IMR-90 (cell line): ENCODE data around the gene ZDHHC11B. TPM values are rescaled to one million over a fixed set of nuclear protein-coding genes. Genes with fewer than 3 reads are reported as not detected.

Source experiments
- ATAC-seq: fragments of 200-7000 bp; cut with Tn5 transposase; 2 replicates; pipeline ENCODE4 v1.9.1; 2020; ENCODE audit warnings: low read depth, mild to moderate bottlenecking, moderate library complexity
- BruUV-seq: library from RNA; stranded (reverse); fragments of 400-500 nt; replicated peaks from 2 replicates; lab custom pipeline; 2021; lab: Mats Ljungman, UMichigan
- CTCF ChIA-PET: fragments of 300-600 bp; formaldehyde crosslinking; extraction: SDS; loops from one replicate; lab custom pipeline; 2021; ENCODE audit warnings: antibody characterized with exemption; lab: Yijun Ruan, JAX
- POLR2A ChIA-PET: fragments of 300-600 bp; sonication (Branson Sonifier 250); formaldehyde crosslinking; loops from one replicate; lab custom pipeline; 2022; ENCODE audit warnings: antibody characterized with exemption; ENCODE audit not compliant: unreplicated experiment; lab: Charles Lee
- DNase-seq: peaks from one replicate; pipeline ENCODE4 v3.0.0; 2013
- H2AFZ ChIP-seq: replicated peaks from 2 replicates; pipeline ENCODE3; 2013; ENCODE audit warnings: low read length, mild to moderate bottlenecking; ENCODE audit not compliant: poor library complexity
- H2AK5ac ChIP-seq: 2 replicates; pipeline ENCODE4 v1.6.1; 2013; ENCODE audit warnings: low read depth, low read length, inconsistent platforms
- H2AK9ac ChIP-seq: replicated peaks from 2 replicates; pipeline ENCODE3; 2013; ENCODE audit warnings: mild to moderate bottlenecking, low read depth, low read length, moderate library complexity; ENCODE audit not compliant: poor library complexity
- H2BK120ac ChIP-seq: 2 replicates; pipeline ENCODE4 v1.6.1; 2013; ENCODE audit warnings: low read depth, low read length, inconsistent platforms
- H2BK15ac ChIP-seq: 3 replicates; pipeline ENCODE4 v1.6.1; 2013; ENCODE audit warnings: low read depth, low read length, inconsistent platforms
- H2BK20ac ChIP-seq: 2 replicates; pipeline ENCODE4 v1.6.1; 2013; ENCODE audit warnings: low read depth, mild to moderate bottlenecking, inconsistent platforms, low read length, moderate library complexity
- H2BK5ac ChIP-seq: 2 replicates; pipeline ENCODE4 v1.6.1; 2013; ENCODE audit warnings: mild to moderate bottlenecking, low read depth, low read length, inconsistent platforms; ENCODE audit not compliant: poor library complexity, severe bottlenecking
- H3K14ac ChIP-seq: replicated peaks from 2 replicates; pipeline ENCODE4 v1.6.1; 2013; ENCODE audit warnings: low read depth, low read length, inconsistent platforms
- H3K18ac ChIP-seq: 2 replicates; pipeline ENCODE4 v1.6.1; 2013; ENCODE audit warnings: low read depth, low read length, control low read depth
- H3K23ac ChIP-seq: 2 replicates; pipeline ENCODE4 v1.6.1; 2013; ENCODE audit warnings: low read depth, low read length, inconsistent platforms
- H3K27ac ChIP-seq: 2 replicates; pipeline ENCODE4 v1.5.1; 2013; ENCODE audit warnings: mild to moderate bottlenecking, control low read depth, low read length; ENCODE audit not compliant: insufficient read depth
- H3K27me3 ChIP-seq: 2 replicates; pipeline ENCODE4 v1.6.1; 2013; ENCODE audit warnings: low read length; ENCODE audit not compliant: control insufficient read depth, insufficient read depth
- H3K36me3 ChIP-seq: 2 replicates; pipeline ENCODE4 v1.6.1; 2013; ENCODE audit warnings: low read length, mixed read lengths; ENCODE audit not compliant: control insufficient read depth, insufficient read depth
- H3K4ac ChIP-seq: 2 replicates; pipeline ENCODE4 v1.6.1; 2013; ENCODE audit warnings: low read depth, low read length, inconsistent platforms
- H3K4me1 ChIP-seq: 2 replicates; pipeline ENCODE4 v1.6.1; 2013; ENCODE audit warnings: low read length, mixed read lengths; ENCODE audit not compliant: control insufficient read depth, insufficient read depth
- H3K4me2 ChIP-seq: 2 replicates; pipeline ENCODE4 v1.6.1; 2013; ENCODE audit warnings: low read depth, mild to moderate bottlenecking, control low read depth, low read length, moderate library complexity
- H3K4me3 ChIP-seq: 2 replicates; pipeline ENCODE4 v1.5.1; 2013; ENCODE audit warnings: low read depth, mild to moderate bottlenecking, control low read depth, low read length, moderate library complexity; ENCODE audit not compliant: insufficient read depth
- H3K56ac ChIP-seq: 2 replicates; pipeline ENCODE4 v1.6.1; 2013; ENCODE audit warnings: low read length, inconsistent platforms; ENCODE audit not compliant: insufficient read depth; ENCODE audit errors: extremely low read depth
- H3K79me1 ChIP-seq, 2 experiments: 2 replicates each; pipeline ENCODE4 v1.6.1; 2013; ENCODE audit warnings: low read length in 2 of 2, inconsistent platforms in 1 of 2, low read depth in 1 of 2
- H3K9ac ChIP-seq: 2 replicates; pipeline ENCODE4 v1.6.1; 2013; ENCODE audit warnings: low read depth, low read length, control low read depth
- H3K9me1 ChIP-seq: 2 replicates; pipeline ENCODE4 v1.6.1; 2013; ENCODE audit warnings: low read length, inconsistent platforms; ENCODE audit not compliant: insufficient read depth
- H3K9me3 ChIP-seq: 2 replicates; pipeline ENCODE4 v1.6.1; 2013; ENCODE audit warnings: low read length; ENCODE audit not compliant: control insufficient read depth, insufficient read depth
- H4K20me1 ChIP-seq: 2 replicates; pipeline ENCODE4 v1.6.1; 2013; ENCODE audit warnings: low read length, inconsistent platforms; ENCODE audit not compliant: insufficient read depth
- H4K5ac ChIP-seq: 2 replicates; pipeline ENCODE4 v1.6.1; 2013; ENCODE audit warnings: mild to moderate bottlenecking, low read depth, low read length, control low read depth
- H4K8ac ChIP-seq, 2 experiments: 2 replicates each; pipeline ENCODE4 v1.6.1; 2013; ENCODE audit warnings: low read depth in 2 of 2, low read length in 2 of 2, control low read depth in 1 of 2, inconsistent platforms in 1 of 2
- H4K91ac ChIP-seq: 2 replicates; pipeline ENCODE4 v1.6.1; 2013; ENCODE audit warnings: low read depth, low read length, inconsistent platforms; ENCODE audit not compliant: insufficient read depth
- BHLHE40 ChIP-seq: fragments of 150-350 bp; IDR thresholded peaks from 2 replicates; pipeline ENCODE4 v1.6.1; 2016; ENCODE audit warnings: mild to moderate bottlenecking, low read depth, low read length
- CEBPB ChIP-seq: IDR thresholded peaks from 2 replicates; pipeline ENCODE4 v1.6.1; 2012; ENCODE audit warnings: low read depth, low read length, improper control_type of control experiment
- CHD1 ChIP-seq: IDR thresholded peaks from 2 replicates; pipeline ENCODE4 v1.6.1; 2012; ENCODE audit warnings: low read depth, low read length, improper control_type of control experiment
- CTCF ChIP-seq: conservative IDR thresholded peaks from 2 replicates; pipeline ENCODE4 v1.5.1; 2012; ENCODE audit warnings: mild to moderate bottlenecking, low read depth, low read length, improper control_type of control experiment
- ELK1 ChIP-seq: fragments of 150-350 bp; IDR thresholded peaks from 2 replicates; pipeline ENCODE4 v1.6.1; 2016; ENCODE audit warnings: low read depth, mild to moderate bottlenecking, low read length, moderate library complexity, borderline replicate concordance
- FOS ChIP-seq: fragments of 150-350 bp; IDR thresholded peaks from 2 replicates; pipeline ENCODE4 v1.6.1; 2016; ENCODE audit warnings: low read depth, low read length
- NFE2L2 ChIP-seq: fragments of 150-350 bp; IDR thresholded peaks from 2 replicates; pipeline ENCODE4 v1.6.1; 2016; ENCODE audit warnings: low read depth, mild to moderate bottlenecking, low read length
- POLR2A ChIP-seq: IDR thresholded peaks from 2 replicates; pipeline ENCODE4 v1.6.1; 2012; ENCODE audit warnings: mild to moderate bottlenecking, low read depth, low read length
- RAD21 ChIP-seq: IDR thresholded peaks from 2 replicates; pipeline ENCODE4 v1.6.1; 2012; ENCODE audit warnings: low read length, improper control_type of control experiment
- WGBS, 2 experiments: methylation state at CpG; one replicate each; pipeline versions ENCODE4 v1.1.5 to v1.1.7; 2013; ENCODE audit warnings: missing lambda C conversion rate in 2 of 2; ENCODE audit not compliant: insufficient read length in 1 of 2; ENCODE audit errors: extremely low coverage in 2 of 2; 5-methylcytosine and 5-hydroxymethylcytosine counted together
- dilution Hi-C: fragments of 300-500 bp; cut with HindIII; formaldehyde crosslinking; loops from one replicate; pipeline ENCODE4 v1.14.3; 2018; ENCODE audit warnings: low sequenced_read_pairs; ENCODE audit not compliant: unreplicated experiment
- in situ Hi-C: fragments of 300-500 bp; cut with MboI; formaldehyde crosslinking; loops from 3 replicates; pipeline ENCODE4 v1.14.3; 2019; ENCODE audit warnings: low sequenced_read_pairs, inconsistent platforms, mixed read lengths
- intact Hi-C: fragments of 100-400 bp; cut with micrococcal nuclease; formaldehyde crosslinking; loops from 2 replicates; pipeline ENCODE4 v1.10.0; 2022
- polyA plus RNA-seq, 3 experiments: library from polyadenylated mRNA; depleted of rRNA; stranded (reverse); fragments of >200 nt; gene quantifications; 2 replicates each; pipeline ENCODE4 v1.2.3, GENCODE V29; 2012; ENCODE audit warnings: low replicate concordance in 1 of 3
- total RNA-seq: library from RNA; depleted of rRNA; stranded (reverse); fragments of >200 nt; gene quantifications from 2 replicates; pipeline ENCODE4 v1.2.3, GENCODE V29; 2012

Gene ZDHHC11B
- total and polyA plus RNA-seq, 2 of the 4 experiments (the other 2 are of a cell fraction), result 0.12 TPM; not detected in 1

- H3K27me3 ChIP-seq, result peaks cover 10% of the 10 kb centered on the region; the same call in 1 of the 2 replicates
- ATAC-seq, result no peak
- no TSS peak for BruUV-seq
Measured at GRCh38 chr5:763998-764781, 20.3 kb downstream of the ZDHHC11B start.

More at GRCh38 chr5:763998-764781, 20.3 kb downstream of the ZDHHC11B start:
- Histone ChIP-seq H4K8ac (no peak overlapping the region), H3K4me3 (no peak overlapping the region), H3K14ac (no peak overlapping the region), H2BK20ac (no peak overlapping the region), H4K91ac (no peak overlapping the region), H3K9me3 (peaks cover 4% of the 10 kb centered on the region; the same call in 1 of the 2 replicates), H2AK9ac (no peak overlapping the region), H4K20me1 (no peaks in the 10 kb centered on the region), H3K36me3 (no peaks in the 10 kb centered on the region), H2AFZ (no peak overlapping the region), H3K9me1 (no peaks in the 10 kb centered on the region), H3K4ac (no peak overlapping the region), H3K27ac (no peak overlapping the region), H2BK15ac (no peak overlapping the region), H4K5ac (no peak overlapping the region), H3K56ac (no peak overlapping the region), H3K4me2 (no peak overlapping the region), H2AK5ac (no peak overlapping the region), H3K4me1 (no peaks in the 10 kb centered on the region), H3K18ac (no peak overlapping the region), H2BK120ac (no peak overlapping the region), H3K23ac (no peak overlapping the region), H3K79me1 (no peaks in the 10 kb centered on the region), H2BK5ac (no peak overlapping the region), H3K9ac (no peak overlapping the region)
- no peak for TF ChIP-seq CTCF
- TF ChIP-seq BHLHE40, result no peak
- no peak for TF ChIP-seq CHD1
- no peak for TF ChIP-seq FOS
- no peak for TF ChIP-seq POLR2A
- no peak for TF ChIP-seq ELK1
- no peak for TF ChIP-seq RAD21
- TF ChIP-seq NFE2L2, result no peak
- no peak for TF ChIP-seq CEBPB
- intact Hi-C loops (no loop called here), dilution Hi-C loops (no loop called here), in situ Hi-C loops (no loop called here)
- POLR2A ChIA-PET, result no interaction called here
- 83% methylated on average over 29 of the region's 31 CpGs; no CpG with 5 or more reads in 1 of the 2 experiments for WGBS, 2 experiments
- CTCF ChIA-PET, result no interaction called here
- no peak for DNase-seq
